GM12878 (cell line): ENCODE results near the gene RBAK. TPM values are rescaled to one million over a fixed set of nuclear protein-coding genes. Genes with fewer than 3 reads are reported as not detected.

Source experiments
- CBX3 ChIP-seq: fragments of 200-600 bp; sonication (generic); IDR thresholded peaks from 2 replicates; pipeline ENCODE4 v1.6.1; 2016; ENCODE audit warnings: low read depth, borderline replicate concordance
- MEF2B ChIP-seq: fragments of 450-650 bp; IDR thresholded peaks from 2 replicates; pipeline ENCODE4 v1.6.1; 2018; ENCODE audit warnings: mild to moderate bottlenecking, moderate library complexity; ENCODE audit not compliant: partially characterized antibody, poor library complexity, severe bottlenecking
- RCOR1 ChIP-seq: conservative IDR thresholded peaks from 2 replicates; pipeline ENCODE4 v1.6.1; 2012; ENCODE audit warnings: low read depth, low read length, improper control_type of control experiment
- RUNX3 ChIP-seq: IDR thresholded peaks from 2 replicates; pipeline ENCODE4 v1.6.1; 2012; ENCODE audit warnings: low read length, inconsistent platforms
- SMAD5 ChIP-seq: IDR thresholded peaks from 2 replicates; pipeline ENCODE4 v1.6.1; 2016; ENCODE audit warnings: antibody characterized with exemption, low read depth
- USF1 ChIP-seq: IDR thresholded peaks from 2 replicates; pipeline ENCODE4 v1.6.1; 2011; ENCODE audit warnings: borderline replicate concordance, low read depth, mild to moderate bottlenecking, moderate library complexity, mixed read lengths, low read length; ENCODE audit not compliant: insufficient read depth; ENCODE audit errors: extremely low read length
- WRNIP1 ChIP-seq: IDR thresholded peaks from 2 replicates; pipeline ENCODE4 v1.6.1; 2011; ENCODE audit warnings: low read depth, low read length, improper control_type of control experiment, borderline replicate concordance
- ZSCAN29 ChIP-seq: fragments of 450-650 bp; IDR thresholded peaks from 2 replicates; pipeline ENCODE4 v1.6.1; 2017; ENCODE audit warnings: mild to moderate bottlenecking, moderate library complexity
- polyA plus RNA-seq, 11 experiments: library from polyadenylated mRNA; depleted of rRNA in 4 of 11; unstranded in 6 of 11; stranded (reverse) in 5 of 11; fragments of >200 nt; fragmentation: Nextera tagmentation in 4 of 11; fragmentation: Illumina TruSeq in 1 of 11; extraction: Ambion mirVana in 4 of 11; extraction: Trizol in 1 of 11; gene quantifications; 1 replicate in 1 of 11; 2 replicates in 10 of 11; pipeline versions ENCODE4 v1.2.1 to v1.2.3, GENCODE V29; 2011 to 2016; ENCODE audit warnings: inconsistent platforms in 2 of 11, missing spikeins in 2 of 11, low read depth in 1 of 11
- total RNA-seq, 4 experiments: library from RNA; depleted of rRNA in 3 of 4; stranded (reverse); fragments of >200 nt in 3 of 4; fragmentation: Illumina TruSeq in 1 of 4; extraction: Trizol in 1 of 4; gene quantifications; 2 replicates each; pipeline versions ENCODE4 v1.2.1 to v1.2.3, GENCODE V29; 2013 to 2021
- TF ChIP-seq, protein P1 (sequence below): fragments of 450-650 bp; conservative IDR thresholded peaks from 2 replicates; pipeline ENCODE4 v1.6.1; 2017; ENCODE audit warnings: mild to moderate bottlenecking, moderate library complexity
- TF ChIP-seq, protein P2 (sequence below): fragments of 450-650 bp; IDR thresholded peaks from 2 replicates; pipeline ENCODE4 v1.6.1; 2017; ENCODE audit warnings: antibody characterized with exemption, mild to moderate bottlenecking, moderate library complexity
- TF ChIP-seq, protein P3 (sequence below): fragments of 450-650 bp; IDR thresholded peaks from 2 replicates; pipeline ENCODE4 v1.6.1; 2017; ENCODE audit warnings: mild to moderate bottlenecking, moderate library complexity
- TF ChIP-seq, protein P4 (sequence below): fragments of 450-650 bp; IDR thresholded peaks from 2 replicates; pipeline ENCODE4 v1.6.1; 2017; ENCODE audit warnings: mild to moderate bottlenecking, low read depth, inconsistent platforms; ENCODE audit not compliant: poor library complexity, severe bottlenecking
- TF ChIP-seq, protein P5 (sequence below), 3 experiments: IDR thresholded peaks in 2 of 3; conservative IDR thresholded peaks in 1 of 3; 2 replicates each; pipeline ENCODE4 v1.5.1; 2011; ENCODE audit warnings: low read depth in 3 of 3, low read length in 3 of 3, mild to moderate bottlenecking in 3 of 3, control low read depth in 2 of 3, moderate library complexity in 2 of 3, inconsistent platforms in 1 of 3, mixed read lengths in 1 of 3; ENCODE audit not compliant: control insufficient read depth in 2 of 3, insufficient read depth in 1 of 3; ENCODE audit errors: extremely low read depth in 1 of 3

Gene RBAK
- total and polyA plus RNA-seq, 10 of the 15 experiments (the other 5 are each of a cell fraction or from before 2014, with no cell fraction given), result 1.9 to 10.2 (median 5.9) TPM

DNA sequence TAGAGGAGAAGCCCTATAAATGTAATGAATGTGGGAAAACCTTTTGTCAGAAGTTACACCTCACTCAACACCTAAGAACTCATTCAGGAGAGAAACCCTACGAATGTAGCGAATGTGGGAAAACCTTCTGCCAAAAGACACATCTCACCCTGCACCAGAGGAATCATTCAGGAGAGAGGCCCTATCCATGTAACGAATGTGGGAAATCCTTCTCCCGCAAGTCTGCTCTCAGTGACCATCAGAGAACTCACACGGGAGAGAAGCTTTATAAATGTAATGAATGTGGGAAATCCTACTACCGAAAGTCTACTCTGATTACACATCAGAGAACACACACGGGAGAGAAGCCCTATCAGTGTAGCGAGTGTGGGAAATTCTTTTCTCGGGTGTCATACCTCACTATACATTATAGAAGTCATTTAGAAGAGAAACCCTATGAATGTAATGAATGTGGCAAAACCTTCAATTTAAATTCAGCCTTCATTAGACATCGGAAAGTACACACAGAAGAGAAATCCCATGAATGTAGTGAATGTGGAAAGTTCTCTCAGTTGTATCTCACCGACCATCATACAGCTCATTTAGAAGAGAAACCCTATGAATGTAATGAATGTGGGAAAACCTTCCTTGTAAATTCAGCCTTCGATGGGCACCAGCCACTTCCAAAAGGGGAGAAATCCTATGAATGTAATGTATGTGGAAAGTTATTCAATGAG lies 18.9 kb downstream of the RBAK start (continued):
- TF ChIP-seq, protein P1, sequence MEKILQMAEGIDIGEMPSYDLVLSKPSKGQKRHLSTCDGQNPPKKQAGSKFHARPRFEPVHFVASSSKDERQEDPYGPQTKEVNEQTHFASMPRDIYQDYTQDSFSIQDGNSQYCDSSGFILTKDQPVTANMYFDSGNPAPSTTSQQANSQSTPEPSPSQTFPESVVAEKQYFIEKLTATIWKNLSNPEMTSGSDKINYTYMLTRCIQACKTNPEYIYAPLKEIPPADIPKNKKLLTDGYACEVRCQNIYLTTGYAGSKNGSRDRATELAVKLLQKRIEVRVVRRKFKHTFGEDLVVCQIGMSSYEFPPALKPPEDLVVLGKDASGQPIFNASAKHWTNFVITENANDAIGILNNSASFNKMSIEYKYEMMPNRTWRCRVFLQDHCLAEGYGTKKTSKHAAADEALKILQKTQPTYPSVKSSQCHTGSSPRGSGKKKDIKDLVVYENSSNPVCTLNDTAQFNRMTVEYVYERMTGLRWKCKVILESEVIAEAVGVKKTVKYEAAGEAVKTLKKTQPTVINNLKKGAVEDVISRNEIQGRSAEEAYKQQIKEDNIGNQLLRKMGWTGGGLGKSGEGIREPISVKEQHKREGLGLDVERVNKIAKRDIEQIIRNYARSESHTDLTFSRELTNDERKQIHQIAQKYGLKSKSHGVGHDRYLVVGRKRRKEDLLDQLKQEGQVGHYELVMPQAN, result no peak
- no peak for TF ChIP-seq RUNX3
- TF ChIP-seq, protein P2, sequence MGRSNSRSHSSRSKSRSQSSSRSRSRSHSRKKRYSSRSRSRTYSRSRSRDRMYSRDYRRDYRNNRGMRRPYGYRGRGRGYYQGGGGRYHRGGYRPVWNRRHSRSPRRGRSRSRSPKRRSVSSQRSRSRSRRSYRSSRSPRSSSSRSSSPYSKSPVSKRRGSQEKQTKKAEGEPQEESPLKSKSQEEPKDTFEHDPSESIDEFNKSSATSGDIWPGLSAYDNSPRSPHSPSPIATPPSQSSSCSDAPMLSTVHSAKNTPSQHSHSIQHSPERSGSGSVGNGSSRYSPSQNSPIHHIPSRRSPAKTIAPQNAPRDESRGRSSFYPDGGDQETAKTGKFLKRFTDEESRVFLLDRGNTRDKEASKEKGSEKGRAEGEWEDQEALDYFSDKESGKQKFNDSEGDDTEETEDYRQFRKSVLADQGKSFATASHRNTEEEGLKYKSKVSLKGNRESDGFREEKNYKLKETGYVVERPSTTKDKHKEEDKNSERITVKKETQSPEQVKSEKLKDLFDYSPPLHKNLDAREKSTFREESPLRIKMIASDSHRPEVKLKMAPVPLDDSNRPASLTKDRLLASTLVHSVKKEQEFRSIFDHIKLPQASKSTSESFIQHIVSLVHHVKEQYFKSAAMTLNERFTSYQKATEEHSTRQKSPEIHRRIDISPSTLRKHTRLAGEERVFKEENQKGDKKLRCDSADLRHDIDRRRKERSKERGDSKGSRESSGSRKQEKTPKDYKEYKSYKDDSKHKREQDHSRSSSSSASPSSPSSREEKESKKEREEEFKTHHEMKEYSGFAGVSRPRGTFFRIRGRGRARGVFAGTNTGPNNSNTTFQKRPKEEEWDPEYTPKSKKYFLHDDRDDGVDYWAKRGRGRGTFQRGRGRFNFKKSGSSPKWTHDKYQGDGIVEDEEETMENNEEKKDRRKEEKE, result no peak
- TF ChIP-seq, protein P3, sequence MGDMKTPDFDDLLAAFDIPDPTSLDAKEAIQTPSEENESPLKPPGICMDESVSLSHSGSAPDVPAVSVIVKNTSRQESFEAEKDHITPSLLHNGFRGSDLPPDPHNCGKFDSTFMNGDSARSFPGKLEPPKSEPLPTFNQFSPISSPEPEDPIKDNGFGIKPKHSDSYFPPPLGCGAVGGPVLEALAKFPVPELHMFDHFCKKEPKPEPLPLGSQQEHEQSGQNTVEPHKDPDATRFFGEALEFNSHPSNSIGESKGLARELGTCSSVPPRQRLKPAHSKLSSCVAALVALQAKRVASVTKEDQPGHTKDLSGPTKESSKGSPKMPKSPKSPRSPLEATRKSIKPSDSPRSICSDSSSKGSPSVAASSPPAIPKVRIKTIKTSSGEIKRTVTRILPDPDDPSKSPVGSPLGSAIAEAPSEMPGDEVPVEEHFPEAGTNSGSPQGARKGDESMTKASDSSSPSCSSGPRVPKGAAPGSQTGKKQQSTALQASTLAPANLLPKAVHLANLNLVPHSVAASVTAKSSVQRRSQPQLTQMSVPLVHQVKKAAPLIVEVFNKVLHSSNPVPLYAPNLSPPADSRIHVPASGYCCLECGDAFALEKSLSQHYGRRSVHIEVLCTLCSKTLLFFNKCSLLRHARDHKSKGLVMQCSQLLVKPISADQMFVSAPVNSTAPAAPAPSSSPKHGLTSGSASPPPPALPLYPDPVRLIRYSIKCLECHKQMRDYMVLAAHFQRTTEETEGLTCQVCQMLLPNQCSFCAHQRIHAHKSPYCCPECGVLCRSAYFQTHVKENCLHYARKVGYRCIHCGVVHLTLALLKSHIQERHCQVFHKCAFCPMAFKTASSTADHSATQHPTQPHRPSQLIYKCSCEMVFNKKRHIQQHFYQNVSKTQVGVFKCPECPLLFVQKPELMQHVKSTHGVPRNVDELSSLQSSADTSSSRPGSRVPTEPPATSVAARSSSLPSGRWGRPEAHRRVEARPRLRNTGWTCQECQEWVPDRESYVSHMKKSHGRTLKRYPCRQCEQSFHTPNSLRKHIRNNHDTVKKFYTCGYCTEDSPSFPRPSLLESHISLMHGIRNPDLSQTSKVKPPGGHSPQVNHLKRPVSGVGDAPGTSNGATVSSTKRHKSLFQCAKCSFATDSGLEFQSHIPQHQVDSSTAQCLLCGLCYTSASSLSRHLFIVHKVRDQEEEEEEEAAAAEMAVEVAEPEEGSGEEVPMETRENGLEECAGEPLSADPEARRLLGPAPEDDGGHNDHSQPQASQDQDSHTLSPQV, result no peak
- TF ChIP-seq ZSCAN29, result no peak
- TF ChIP-seq MEF2B, result no peak
- TF ChIP-seq, protein P4, sequence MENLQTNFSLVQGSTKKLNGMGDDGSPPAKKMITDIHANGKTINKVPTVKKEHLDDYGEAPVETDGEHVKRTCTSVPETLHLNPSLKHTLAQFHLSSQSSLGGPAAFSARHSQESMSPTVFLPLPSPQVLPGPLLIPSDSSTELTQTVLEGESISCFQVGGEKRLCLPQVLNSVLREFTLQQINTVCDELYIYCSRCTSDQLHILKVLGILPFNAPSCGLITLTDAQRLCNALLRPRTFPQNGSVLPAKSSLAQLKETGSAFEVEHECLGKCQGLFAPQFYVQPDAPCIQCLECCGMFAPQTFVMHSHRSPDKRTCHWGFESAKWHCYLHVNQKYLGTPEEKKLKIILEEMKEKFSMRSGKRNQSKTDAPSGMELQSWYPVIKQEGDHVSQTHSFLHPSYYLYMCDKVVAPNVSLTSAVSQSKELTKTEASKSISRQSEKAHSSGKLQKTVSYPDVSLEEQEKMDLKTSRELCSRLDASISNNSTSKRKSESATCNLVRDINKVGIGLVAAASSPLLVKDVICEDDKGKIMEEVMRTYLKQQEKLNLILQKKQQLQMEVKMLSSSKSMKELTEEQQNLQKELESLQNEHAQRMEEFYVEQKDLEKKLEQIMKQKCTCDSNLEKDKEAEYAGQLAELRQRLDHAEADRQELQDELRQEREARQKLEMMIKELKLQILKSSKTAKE, result peak; percentile 66
- TF ChIP-seq, protein P5, sequence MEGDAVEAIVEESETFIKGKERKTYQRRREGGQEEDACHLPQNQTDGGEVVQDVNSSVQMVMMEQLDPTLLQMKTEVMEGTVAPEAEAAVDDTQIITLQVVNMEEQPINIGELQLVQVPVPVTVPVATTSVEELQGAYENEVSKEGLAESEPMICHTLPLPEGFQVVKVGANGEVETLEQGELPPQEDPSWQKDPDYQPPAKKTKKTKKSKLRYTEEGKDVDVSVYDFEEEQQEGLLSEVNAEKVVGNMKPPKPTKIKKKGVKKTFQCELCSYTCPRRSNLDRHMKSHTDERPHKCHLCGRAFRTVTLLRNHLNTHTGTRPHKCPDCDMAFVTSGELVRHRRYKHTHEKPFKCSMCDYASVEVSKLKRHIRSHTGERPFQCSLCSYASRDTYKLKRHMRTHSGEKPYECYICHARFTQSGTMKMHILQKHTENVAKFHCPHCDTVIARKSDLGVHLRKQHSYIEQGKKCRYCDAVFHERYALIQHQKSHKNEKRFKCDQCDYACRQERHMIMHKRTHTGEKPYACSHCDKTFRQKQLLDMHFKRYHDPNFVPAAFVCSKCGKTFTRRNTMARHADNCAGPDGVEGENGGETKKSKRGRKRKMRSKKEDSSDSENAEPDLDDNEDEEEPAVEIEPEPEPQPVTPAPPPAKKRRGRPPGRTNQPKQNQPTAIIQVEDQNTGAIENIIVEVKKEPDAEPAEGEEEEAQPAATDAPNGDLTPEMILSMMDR (IDR thresholded peaks at IDR 0.05 in 2 of 3, conservative IDR thresholded peaks at IDR 0.05 in 1 of 3; ENCODE audit: control insufficient read depth in 2 of 3, extremely low read depth in 1 of 3, insufficient read depth in 1 of 3, low read depth in 3 of 3, low read length in 3 of 3), result no peak
- TF ChIP-seq RCOR1, result no peak
- no peak for TF ChIP-seq USF1
- no peak for TF ChIP-seq WRNIP1
- TF ChIP-seq SMAD5, result no peak
- peak; percentile 95; the same call in 1 of the 2 replicates for TF ChIP-seq CBX3
